Inflammatory macrophage (primary cell): ENCODE results near the gene TEX50.
"Not testable (repeated sequence)": the region's sequence is repeated elsewhere in the genome, so short reads cannot be mapped to it uniquely, and the experiment has no call there.

Source experiments
- DNase-seq, 2 donors: peaks; one replicate each; pipeline ENCODE4 v3.0.0-alpha.2; 2020 to 2022

Gene TEX50

GRCh38 chr1:173663159-173663558, 28.0 kb downstream of the TEX50 start:
- DNase-seq, result peak; percentile 46 to 63

GRCh38 chr1:173666646-173667045, 31.5 kb downstream of the TEX50 start:
- no peak for DNase-seq

- DNase-seq, result no peak
Measured at GRCh38 chr1:173669491-173669941, 34.4 kb downstream of the TEX50 start, which contains the start of gene ANKRD45. TSS of gene ANKRD45 (minus strand) at chr1:173669851. CDS start at chr1:173659418, 10,433 bp downstream.

GRCh38 chr1:173674496-173674895, 39.4 kb downstream of the TEX50 start:
- not testable (repeated sequence) for DNase-seq

GRCh38 chr1:173680152-173680551, 45.0 kb downstream of the TEX50 start:
- DNase-seq, result not testable (repeated sequence)

GRCh38 chr1:173682184-173682583, 47.0 kb downstream of the TEX50 start:
- no peak for DNase-seq

GRCh38 chr1:173683838-173684237, 48.7 kb downstream of the TEX50 start:
- not testable (repeated sequence) for DNase-seq

GRCh38 chr1:173685121-173685520, 50.0 kb downstream of the TEX50 start:
- not testable (repeated sequence) for DNase-seq
